ENCODE measurements around the gene GNB3.
"Not testable (repeated sequence)": the region's sequence is repeated elsewhere in the genome, so short reads cannot be mapped to it uniquely, and the experiment has no call there.

GNB3 gene

GRCh38 chr12:6886206-6886999, 45.7 kb downstream of the GNB3 start:
- DNase-seq: not testable (repeated sequence)

- DNase-seq: no peak
These were observed 46.7 kb downstream of the GNB3 start for GRCh38 chr12:6887460-6887859.

GRCh38 chr12:6888360-6888759, 47.6 kb downstream of the GNB3 start:
- DNase-seq: no peak

- DNase-seq: not testable (repeated sequence)
These were observed 48.1 kb downstream of the GNB3 start for GRCh38 chr12:6888794-6889193.

- DNase-seq: not testable (repeated sequence)
These were observed 49.2 kb downstream of the GNB3 start for GRCh38 chr12:6889775-6890573.

- DNase-seq: peak; percentile 95
These were observed 50.3 kb downstream of the GNB3 start for GRCh38 chr12:6890789-6891645.

- peak; percentile 52 for DNase-seq
These were observed 50.9 kb downstream of the GNB3 start for GRCh38 chr12:6891646-6892001.

GRCh38 chr12:6892683-6893082, 52.0 kb downstream of the GNB3 start:
- not testable (repeated sequence) for DNase-seq

- no peak for DNase-seq
These were observed 53.6 kb downstream of the GNB3 start for GRCh38 chr12:6894321-6894720.

All from hematopoietic multipotent progenitor cell treated with erythropoietin and hydrocortisone succinate and interleukin-3 and kit ligand, for 8 days (in vitro differentiated cells).